ENCODE results near the gene THYN1. TPM values are rescaled to one million over a fixed set of nuclear protein-coding genes. Genes with fewer than 3 reads are reported as not detected.

THYN1 gene
- total RNA-seq, 1 donor from 2014 or later, result 39.4 TPM

GRCh38 chr11:134248910-134249480 is 4.2 kb downstream of the THYN1 start:
- DNase-seq (ENCODE audit: low spot score), result no peak

- no peak for DNase-seq (ENCODE audit: low spot score)
Measured at GRCh38 chr11:134246678-134247077, 6.5 kb downstream of the THYN1 start.

GRCh38 chr11:134246100-134246499 is 7.1 kb downstream of the THYN1 start:
- DNase-seq (ENCODE audit: low spot score), result no peak

- DNase-seq (ENCODE audit: low spot score), result no peak
Measured at GRCh38 chr11:134245434-134245833, 7.7 kb downstream of the THYN1 start.

GRCh38 chr11:134244593-134244992 is 8.6 kb downstream of the THYN1 start:
- DNase-seq (ENCODE audit: low spot score), result no peak

GRCh38 chr11:134243913-134244312 is 9.2 kb downstream of the THYN1 start:
- no peak for DNase-seq (ENCODE audit: low spot score)

GRCh38 chr11:134242376-134242775 is 10.8 kb downstream of the THYN1 start:
- no peak for DNase-seq (ENCODE audit: low spot score)

GRCh38 chr11:134240592-134240991 is 12.6 kb downstream of the THYN1 start:
- DNase-seq (ENCODE audit: low spot score), result no peak

GRCh38 chr11:134238956-134239355 is 14.2 kb downstream of the THYN1 start:
- no peak for DNase-seq (ENCODE audit: low spot score)

GRCh38 chr11:134237557-134237922 is 15.6 kb downstream of the THYN1 start:
- no peak for DNase-seq (ENCODE audit: low spot score)

GRCh38 chr11:134236834-134237556 is 16.2 kb downstream of the THYN1 start:
- no peak for DNase-seq (ENCODE audit: low spot score)

GRCh38 chr11:134235399-134235798 is 17.8 kb downstream of the THYN1 start:
- no peak for DNase-seq (ENCODE audit: low spot score)

- DNase-seq (ENCODE audit: low spot score), result no peak
Measured at GRCh38 chr11:134233729-134234179, 19.4 kb downstream of the THYN1 start.

- no peak for DNase-seq (ENCODE audit: low spot score)
Measured at GRCh38 chr11:134231958-134232659, 21.0 kb downstream of the THYN1 start.

GRCh38 chr11:134230339-134230738 is 22.8 kb downstream of the THYN1 start:
- DNase-seq (ENCODE audit: low spot score), result no peak

- no peak for DNase-seq (ENCODE audit: low spot score)
Measured at GRCh38 chr11:134229126-134229790, 23.9 kb downstream of the THYN1 start.

- DNase-seq (ENCODE audit: low spot score), result no peak
Measured at GRCh38 chr11:134228625-134229024, 24.5 kb downstream of the THYN1 start.

GRCh38 chr11:134226806-134227325 is 26.3 kb downstream of the THYN1 start:
- DNase-seq (ENCODE audit: low spot score), result no peak

- peak; percentile 27 for DNase-seq (ENCODE audit: low spot score)
Measured at GRCh38 chr11:134224710-134225664, 28.2 kb downstream of the THYN1 start.

GRCh38 chr11:134223836-134224709 is 29.1 kb downstream of the THYN1 start, which contains the start of the genes NCAPD3 and VPS26B:
Gene NCAPD3, minus strand, starts transcription at chr11:134223967. Its CDS starts 41 bp downstream, at chr11:134223926.
Gene VPS26B, plus strand, starts transcription at chr11:134224671. Its CDS starts 452 bp downstream, at chr11:134225123.
- peak; percentile 98 for DNase-seq (ENCODE audit: low spot score)
